ENCODE data around the gene CCNY.

- no peak for TF ChIP-seq CTCF (IDR thresholded peaks at IDR 0.05)
- no peak for TF ChIP-seq ZFX (IDR thresholded peaks at IDR 0.05; ENCODE audit: borderline replicate concordance)
These were observed 35.4 kb downstream of the CCNY start for GRCh38 chr10:35371731-35372130.
